Measurements from ENCODE around the gene ZBTB44.
A peak's percentile ranks its signal among the peaks of the same experiment; 100 is the strongest.
"Not testable (repeated sequence)": the region's sequence is repeated elsewhere in the genome, so short reads cannot be mapped to it uniquely, and the experiment has no call there.

Gene ZBTB44

DNA sequence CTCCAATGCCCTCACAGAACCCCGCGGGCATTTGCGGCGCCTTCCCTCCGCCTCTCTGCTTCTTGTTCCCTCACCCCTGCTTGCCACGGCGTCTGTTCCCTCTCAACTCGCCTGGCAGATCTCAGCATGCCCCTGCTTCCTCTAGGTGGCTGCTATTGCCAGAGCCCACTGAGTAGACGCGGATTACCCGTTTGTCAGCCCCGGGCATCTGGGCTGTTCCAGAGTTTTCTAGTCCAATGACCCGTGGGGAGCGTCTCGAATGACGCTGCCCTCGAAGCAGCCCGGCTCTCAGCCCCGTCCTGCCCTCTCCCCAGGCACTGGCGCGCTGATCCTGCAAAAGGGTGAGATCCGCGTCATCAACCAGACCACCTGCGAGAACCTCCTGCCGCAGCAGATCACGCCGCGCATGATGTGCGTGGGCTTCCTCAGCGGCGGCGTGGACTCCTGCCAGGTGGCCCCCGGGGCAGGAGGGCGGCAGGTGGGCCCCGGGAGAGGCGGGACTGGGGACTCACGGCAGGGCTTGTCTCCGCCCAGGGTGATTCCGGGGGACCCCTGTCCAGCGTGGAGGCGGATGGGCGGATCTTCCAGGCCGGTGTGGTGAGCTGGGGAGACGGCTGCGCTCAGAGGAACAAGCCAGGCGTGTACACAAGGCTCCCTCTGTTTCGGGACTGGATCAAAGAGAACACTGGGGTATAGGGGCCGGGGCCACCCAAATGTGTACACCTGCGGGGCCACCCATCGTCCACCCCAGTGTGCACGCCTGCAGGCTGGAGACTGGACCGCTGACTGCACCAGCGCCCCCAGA is 105.4 kb downstream of the ZBTB44 start:
- no peak for DNase-seq
- in situ Hi-C loops (cut with MboI; ENCODE audit: low pct_unique_long_range_greater_than_20kb, low sequenced_read_pairs): loop anchor here (25.0 kb wide), 1 partner anchor 653 kb away; no protein-coding TSS in a partner anchor

DNA sequence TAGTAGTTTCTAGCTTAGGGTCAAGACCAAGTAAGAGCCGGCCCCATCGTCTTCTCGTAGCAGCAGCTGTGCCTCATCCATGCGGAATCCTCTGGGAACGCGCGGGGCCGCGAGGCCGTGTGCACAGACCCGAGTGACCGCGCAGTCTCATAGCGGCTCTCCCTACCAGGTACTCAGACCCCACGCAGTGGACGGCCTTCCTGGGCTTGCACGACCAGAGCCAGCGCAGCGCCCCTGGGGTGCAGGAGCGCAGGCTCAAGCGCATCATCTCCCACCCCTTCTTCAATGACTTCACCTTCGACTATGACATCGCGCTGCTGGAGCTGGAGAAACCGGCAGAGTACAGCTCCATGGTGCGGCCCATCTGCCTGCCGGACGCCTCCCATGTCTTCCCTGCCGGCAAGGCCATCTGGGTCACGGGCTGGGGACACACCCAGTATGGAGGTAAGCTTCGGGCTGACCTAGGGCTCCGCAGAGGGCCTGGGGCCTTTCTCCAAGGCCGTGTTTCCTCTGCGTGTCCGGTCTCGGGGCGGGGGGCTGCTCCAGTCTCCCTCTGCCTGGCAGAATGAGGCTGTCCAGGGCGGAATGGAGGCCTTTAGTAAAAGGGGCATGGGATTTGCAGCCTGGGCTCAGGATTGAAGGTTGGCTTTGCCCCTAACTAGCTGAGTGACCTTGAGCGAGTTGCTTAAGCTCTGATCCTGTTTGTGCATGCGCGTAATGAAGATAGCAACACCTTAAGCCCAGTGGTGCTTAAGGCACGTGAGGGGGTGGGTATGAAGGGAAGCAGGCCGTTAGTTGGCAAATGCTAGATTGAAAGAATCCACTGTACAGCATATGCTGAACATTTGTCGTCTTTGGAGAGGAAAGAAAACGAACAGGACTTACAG is 106.2 kb downstream of the ZBTB44 start:
- in situ Hi-C loops (cut with MboI; ENCODE audit: low pct_unique_long_range_greater_than_20kb, low sequenced_read_pairs): loop anchor here (25.0 kb wide), 1 partner anchor 654 kb away; no protein-coding TSS in a partner anchor
- no peak for DNase-seq

DNA sequence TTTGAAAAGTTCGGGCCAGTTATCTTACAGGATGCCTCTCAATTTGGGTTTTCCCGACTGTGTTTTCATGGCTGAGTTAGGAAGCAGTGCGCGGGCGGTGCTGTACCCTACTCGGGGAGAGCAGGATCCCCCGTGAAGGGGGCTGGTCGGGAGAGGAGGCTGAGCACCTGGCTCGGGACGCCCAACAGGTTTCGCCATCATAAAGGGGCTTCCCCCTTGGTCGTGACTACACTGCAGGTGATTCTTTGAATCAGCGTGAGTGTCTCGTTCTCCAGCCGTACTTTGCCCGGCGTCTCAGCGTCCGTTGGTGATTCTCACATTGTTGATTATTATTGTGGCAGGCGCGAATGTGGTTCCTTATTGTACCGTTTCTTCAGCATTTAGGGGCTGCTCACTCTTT is 108.6 kb downstream of the ZBTB44 start:
- in situ Hi-C loops (cut with MboI; ENCODE audit: low pct_unique_long_range_greater_than_20kb, low sequenced_read_pairs): loop anchor here (25.0 kb wide), 1 partner anchor 656 kb away; no protein-coding TSS in a partner anchor
- no peak for DNase-seq

DNA sequence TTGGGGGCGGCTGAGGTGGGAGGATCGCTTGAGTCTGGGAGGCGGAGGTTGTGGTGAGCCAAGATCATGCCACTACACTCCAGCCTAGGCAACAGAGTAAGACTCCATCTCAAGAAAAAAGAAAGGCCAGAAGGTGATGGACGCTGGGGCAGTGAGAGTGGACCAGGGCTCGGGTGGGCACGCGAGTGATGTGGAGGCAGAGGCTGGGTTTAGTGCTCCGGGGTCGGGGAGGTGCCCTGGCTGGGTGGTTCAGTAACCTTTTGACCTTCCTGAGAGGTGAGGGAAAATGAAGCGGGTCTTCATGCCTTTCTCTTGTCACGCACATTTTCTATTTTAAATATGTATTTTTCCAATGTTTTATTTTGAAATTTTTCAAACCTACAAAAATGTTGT is 110.0 kb downstream of the ZBTB44 start:
- in situ Hi-C loops (cut with MboI; ENCODE audit: low pct_unique_long_range_greater_than_20kb, low sequenced_read_pairs): loop anchor here (25.0 kb wide), 1 partner anchor 658 kb away; no protein-coding TSS in a partner anchor
- no peak for DNase-seq

DNA sequence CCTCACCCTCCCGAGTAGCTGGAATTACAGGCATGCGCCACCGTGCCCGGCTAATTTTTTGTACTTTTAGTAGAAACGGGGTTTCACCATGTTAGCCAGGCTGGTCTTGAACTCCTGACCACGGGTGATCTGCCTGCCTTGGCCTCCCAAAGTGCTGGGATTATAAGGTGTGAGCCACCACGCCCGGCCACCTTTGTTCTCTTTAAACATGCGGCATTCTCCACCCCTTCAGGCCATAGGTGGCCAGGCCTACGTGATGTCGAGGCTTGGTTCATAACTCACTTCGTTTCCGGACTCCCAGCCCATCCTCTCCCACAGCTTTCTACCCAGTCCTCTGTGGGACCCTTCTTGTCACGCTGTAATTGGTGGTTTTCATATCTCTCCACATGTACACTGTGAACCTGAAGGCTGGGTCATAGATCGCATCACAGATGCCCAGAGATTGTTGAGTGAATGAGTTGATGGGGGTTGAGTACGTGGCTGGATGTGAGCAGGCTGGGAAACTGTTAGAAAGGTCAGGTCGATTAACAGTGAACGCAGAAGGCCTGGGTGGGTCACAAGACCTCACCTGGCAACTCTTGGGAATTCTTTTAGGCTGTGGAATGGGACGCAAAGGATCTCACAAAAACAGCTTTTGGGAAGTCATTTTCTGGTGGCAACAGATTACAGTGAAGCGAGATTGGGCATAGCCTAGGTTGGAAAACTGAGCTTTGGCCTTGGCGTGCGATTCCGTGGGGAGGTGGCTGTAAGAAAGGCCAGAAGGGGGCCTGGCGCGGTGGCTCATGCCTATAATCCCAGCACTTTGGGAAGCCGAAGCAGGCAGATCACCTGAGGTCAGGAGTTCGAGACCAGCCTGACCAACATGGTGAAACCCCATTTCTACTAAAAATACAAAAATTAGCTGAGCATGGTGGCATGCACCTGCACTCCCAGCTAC is 110.7 kb downstream of the ZBTB44 start:
- no peak for DNase-seq
- in situ Hi-C loops (cut with MboI; ENCODE audit: low pct_unique_long_range_greater_than_20kb, low sequenced_read_pairs): loop anchor here (25.0 kb wide), 1 partner anchor 658 kb away; no protein-coding TSS in a partner anchor

DNA sequence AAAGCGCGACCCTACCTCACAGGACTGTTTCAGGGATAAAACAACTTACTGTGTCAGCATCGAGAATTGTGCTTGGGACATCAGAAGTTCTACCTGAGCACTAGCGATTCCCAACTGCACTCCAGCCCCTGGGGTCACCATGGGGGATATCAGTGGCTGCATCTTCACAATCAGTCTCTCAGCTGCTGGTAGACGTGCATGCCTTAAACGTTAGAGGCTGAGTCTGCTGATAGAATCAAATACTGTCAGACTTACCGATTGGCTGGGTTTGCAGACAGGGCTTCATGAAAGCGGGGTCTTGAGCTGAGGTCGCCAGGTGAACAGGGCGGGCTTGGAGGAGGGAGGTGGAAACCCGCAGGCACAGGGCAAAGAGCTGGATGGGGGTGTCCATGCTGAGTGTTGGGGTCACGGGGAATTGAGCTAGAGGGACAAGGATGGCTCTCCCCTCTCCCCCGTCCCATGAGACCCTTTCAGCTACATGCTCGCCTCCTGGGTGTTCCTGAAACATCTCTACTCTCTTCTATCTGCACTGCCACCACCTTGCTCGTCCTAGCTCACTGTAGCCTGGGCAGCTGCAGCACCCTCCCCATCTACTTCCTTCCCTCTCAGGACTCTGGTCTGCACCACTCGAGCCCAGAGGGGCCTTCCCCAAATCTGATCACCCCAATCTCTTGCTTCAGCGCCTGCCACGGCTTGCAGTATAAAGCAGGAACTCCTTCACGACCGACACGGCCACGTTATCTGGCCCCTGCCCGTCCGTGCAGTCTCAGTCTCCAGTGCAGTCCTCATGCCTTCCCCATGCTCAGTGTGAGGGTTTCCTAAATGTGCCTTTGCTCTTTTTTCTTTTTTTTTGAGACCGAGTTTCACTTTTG is 111.7 kb downstream of the ZBTB44 start:
- in situ Hi-C loops (cut with MboI; ENCODE audit: low pct_unique_long_range_greater_than_20kb, low sequenced_read_pairs): loop anchor here (25.0 kb wide), 1 partner anchor 659 kb away; no protein-coding TSS in a partner anchor
- DNase-seq: no peak

DNA sequence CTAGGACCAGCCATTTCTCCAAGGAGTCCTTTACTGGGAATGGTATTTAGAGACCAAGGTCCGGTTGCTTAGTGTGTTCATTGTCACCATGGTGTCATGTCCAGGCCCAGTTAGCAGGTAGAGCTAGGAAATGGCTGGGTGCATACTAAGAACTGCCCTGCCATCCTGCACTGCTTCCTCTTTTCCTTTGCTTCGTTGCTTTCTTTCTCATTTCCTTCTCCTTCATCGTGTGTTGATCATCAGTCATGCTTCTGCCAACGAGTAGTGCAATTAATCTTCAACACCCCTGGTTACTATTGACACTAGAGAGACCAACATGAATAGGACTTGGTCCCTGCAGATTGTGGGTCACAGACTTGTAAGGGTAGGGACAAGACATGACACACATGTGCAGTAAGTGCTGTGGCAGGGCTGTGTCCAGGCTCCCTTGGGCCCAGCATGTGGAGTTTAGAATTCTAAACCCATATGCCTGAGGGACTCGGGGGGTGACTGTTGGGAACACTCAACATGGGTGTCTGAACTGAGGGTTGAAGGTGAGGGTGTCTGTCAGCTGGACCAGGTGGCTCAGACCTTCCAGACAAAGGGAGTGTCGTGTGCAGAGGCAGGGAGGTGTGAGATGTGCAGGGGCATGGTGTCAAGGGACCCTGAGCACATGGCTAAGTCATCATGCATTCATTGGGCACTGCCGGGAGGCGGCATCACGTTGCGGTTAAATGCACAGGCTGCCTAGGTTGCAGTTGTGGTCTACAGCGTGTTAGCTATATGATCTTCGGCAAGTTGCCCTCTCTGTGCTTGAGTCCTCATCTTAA is 112.5 kb downstream of the ZBTB44 start:
- in situ Hi-C loops (cut with MboI; ENCODE audit: low pct_unique_long_range_greater_than_20kb, low sequenced_read_pairs): loop anchor here (25.0 kb wide), 1 partner anchor 660 kb away; no protein-coding TSS in a partner anchor
- DNase-seq: peak; percentile 20

DNA sequence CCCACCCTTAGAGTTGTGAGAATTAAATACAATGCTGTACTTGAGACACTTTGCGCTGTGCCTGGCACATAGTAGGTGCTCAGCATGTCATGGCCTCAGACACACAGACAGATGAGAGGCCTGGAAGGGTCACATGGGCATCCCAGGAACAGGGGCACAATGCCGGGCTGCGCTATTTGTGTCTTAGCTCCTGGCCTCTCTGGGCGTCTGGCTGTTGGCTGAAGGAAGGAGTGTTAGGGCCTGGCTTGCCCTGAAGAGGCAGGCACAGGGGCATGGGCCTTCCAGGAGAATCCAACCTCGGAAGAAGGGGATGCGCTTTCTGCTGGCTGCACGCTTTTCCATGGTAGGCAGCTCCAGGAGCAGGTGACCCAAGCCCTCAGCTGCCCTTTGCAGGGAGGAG is 113.7 kb downstream of the ZBTB44 start:
- DNase-seq: no peak
- in situ Hi-C loops (cut with MboI; ENCODE audit: low pct_unique_long_range_greater_than_20kb, low sequenced_read_pairs): loop anchor here (25.0 kb wide), 1 partner anchor 661 kb away; no protein-coding TSS in a partner anchor

DNA sequence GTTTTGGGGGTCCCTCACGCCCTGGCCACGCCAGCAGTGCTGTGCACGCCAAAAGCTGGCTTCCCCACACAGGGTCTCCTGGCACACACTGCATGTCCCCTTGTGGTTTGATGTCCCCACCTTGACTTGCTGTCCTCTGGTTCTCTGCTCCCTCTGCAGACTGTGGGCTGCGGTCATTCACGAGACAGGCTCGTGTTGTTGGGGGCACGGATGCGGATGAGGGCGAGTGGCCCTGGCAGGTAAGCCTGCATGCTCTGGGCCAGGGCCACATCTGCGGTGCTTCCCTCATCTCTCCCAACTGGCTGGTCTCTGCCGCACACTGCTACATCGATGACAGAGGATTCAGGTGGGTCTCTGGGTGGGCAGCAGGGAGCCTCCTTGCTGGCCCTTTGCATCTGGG is 114.9 kb downstream of the ZBTB44 start:
- in situ Hi-C loops (cut with MboI; ENCODE audit: low pct_unique_long_range_greater_than_20kb, low sequenced_read_pairs): loop anchor here (25.0 kb wide), 1 partner anchor 663 kb away; no protein-coding TSS in a partner anchor
- DNase-seq: no peak

DNA sequence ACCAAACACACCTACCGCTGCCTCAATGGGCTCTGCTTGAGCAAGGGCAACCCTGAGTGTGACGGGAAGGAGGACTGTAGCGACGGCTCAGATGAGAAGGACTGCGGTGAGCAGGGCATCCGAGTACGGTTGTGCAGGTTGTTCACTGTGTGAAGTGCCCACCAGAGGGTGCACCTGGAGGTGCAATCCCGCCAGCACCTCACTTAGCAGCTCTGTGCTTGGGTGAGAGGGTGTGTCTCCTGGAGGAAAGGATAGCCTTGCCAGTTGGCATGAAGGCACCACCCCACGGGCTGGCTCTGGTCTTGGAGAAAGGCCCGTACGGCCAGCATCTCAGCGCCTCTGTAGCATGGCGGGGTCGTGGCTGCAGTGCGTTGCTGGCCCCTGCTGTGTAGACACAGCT is 115.8 kb downstream of the ZBTB44 start:
- DNase-seq: no peak
- in situ Hi-C loops (cut with MboI; ENCODE audit: low pct_unique_long_range_greater_than_20kb, low sequenced_read_pairs): no loop called here

DNA sequence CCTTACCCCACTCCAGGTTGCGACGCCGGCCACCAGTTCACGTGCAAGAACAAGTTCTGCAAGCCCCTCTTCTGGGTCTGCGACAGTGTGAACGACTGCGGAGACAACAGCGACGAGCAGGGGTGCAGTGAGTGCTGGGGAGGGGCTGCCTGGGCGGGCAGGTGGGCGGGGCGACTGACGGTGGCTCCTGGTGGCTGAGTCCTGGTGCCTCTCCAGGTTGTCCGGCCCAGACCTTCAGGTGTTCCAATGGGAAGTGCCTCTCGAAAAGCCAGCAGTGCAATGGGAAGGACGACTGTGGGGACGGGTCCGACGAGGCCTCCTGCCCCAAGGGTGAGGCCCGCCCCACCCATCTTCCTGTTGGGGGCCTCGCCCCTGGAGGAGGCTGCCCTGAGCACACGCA is 116.4 kb downstream of the ZBTB44 start:
- in situ Hi-C loops (cut with MboI; ENCODE audit: low pct_unique_long_range_greater_than_20kb, low sequenced_read_pairs): no loop called here
- DNase-seq: no peak

DNA sequence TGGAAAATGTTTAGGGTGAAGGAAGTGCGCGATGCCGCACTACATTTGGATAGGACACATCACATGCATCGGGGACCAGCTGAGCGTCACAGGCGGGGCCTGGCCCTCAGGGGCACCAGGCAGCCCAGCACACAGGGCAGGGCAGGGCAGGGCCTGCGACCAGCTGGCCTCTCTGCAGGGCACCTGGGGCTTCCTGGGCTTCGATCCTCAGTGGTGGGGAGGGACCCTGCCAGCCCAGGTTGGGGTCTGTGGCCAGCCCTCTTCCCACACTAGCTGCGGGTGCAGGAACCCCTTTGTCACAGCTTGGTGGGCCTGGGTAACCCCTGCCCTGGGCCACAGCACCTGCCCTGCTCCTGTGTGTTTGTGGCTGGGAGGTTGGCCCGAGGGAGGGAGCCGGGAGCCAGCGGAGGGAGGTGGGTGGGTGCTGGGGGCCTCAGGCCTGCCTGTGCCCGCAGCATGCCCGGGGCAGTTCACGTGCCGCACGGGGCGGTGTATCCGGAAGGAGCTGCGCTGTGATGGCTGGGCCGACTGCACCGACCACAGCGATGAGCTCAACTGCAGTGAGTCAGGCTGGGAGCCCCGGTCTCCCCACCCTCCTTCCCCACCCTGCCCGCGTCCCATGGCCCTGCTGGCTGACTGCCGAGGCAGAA is 117.2 kb downstream of the ZBTB44 start:
- in situ Hi-C loops (cut with MboI; ENCODE audit: low pct_unique_long_range_greater_than_20kb, low sequenced_read_pairs): no loop called here
- no peak for DNase-seq

DNA sequence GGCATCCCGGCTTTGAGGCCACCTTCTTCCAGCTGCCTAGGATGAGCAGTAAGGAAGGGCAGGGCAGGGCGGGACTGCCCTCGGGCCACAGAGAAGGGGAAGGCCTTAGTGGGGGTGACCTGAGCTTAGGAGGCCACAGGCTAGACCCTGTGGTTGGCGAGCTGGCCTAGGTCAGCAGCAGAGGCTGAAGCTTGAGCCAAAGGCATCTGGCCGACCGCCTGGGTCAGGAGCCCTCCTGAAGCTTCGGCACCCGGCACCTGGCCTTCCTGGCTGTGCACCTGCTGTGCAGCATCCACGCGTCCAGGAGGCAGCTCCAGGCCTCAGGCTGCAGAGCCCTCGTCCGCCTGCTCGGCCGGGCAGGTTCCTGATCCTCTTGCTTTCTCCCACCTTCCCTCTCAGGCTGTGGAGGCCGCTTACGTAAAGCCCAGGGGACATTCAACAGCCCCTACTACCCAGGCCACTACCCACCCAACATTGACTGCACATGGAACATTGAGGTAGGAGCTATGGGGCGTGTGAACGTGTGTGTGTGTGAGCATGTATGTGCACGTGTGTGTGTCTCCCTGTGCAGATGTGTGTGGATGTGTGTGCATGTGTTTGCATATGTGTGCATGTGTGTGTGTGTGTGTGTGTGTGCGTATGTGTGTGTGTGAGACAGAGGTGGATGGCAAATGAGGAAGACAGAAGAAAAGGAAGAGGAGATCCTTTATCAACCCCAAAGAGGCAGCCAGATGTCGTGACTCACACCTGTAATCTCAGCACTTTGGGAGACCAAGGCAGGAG is 120.3 kb downstream of the ZBTB44 start:
- in situ Hi-C loops (cut with MboI; ENCODE audit: low pct_unique_long_range_greater_than_20kb, low sequenced_read_pairs): no loop called here
- DNase-seq: no peak

DNA sequence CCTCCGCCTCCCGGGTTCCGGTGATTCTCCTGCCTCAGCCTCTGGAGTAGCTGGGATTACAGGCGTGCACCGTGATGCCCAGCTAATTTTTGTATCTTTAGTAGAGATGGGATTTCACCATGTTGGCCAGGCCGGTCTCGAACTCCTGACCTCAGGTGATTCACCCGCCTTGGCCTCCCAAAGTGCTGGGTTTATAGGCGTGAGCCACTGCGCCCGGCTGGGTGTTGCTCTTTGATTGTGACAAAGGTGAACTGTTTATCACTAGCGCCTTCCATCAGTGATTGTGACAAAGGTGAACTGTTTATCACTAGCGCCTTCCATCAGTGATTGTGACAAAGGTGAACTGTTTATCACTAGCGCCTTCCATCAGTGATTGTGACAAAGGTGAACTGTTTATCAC is 121.2 kb downstream of the ZBTB44 start:
- in situ Hi-C loops (cut with MboI; ENCODE audit: low pct_unique_long_range_greater_than_20kb, low sequenced_read_pairs): not testable (repeated sequence)

DNA sequence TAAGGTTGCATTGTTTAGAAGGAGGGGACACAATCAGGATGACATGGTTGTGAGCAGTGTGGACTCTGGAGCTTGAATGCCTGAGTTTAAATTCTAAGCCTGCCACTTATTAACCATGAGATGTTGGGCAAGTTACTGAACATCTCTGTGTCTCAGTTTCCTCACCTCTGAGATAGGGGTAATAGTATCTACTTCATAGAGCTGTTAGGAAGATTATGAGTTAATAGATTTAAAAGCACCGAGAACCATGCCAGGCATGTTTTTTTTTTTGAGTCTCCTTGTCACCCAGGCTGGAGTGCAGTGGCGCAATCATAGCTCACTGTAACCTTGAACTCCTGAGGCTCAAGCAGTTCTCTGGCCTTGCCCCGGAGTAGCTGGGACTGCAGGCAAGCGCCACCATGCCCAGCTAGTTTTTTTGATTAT is 121.9 kb downstream of the ZBTB44 start:
- in situ Hi-C loops (cut with MboI; ENCODE audit: low pct_unique_long_range_greater_than_20kb, low sequenced_read_pairs): no loop called here
- no peak for DNase-seq

More for the DNA sequence above, 121.2 kb downstream of the ZBTB44 start:
- not testable (repeated sequence) for DNase-seq

DNA sequence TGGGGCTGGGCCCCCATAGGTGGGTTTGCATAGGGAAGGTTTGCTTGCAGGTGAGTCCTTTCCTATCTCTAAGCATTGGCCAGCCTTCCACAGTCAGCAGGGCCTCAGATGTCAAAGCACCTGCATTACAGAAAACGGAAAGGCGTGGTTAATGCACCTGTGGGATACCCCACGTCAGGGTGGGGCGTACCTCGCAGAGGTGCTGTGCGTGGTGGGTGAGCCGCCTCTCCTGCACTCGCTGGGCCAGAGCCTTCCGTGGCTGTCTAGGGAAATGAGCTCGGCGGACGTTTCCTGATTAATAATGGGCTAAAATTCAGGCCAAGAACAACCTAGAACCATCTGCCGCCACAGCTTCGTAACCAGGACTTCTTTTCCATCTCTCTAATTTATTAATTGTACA is 122.8 kb downstream of the ZBTB44 start:
- DNase-seq: no peak
- in situ Hi-C loops (cut with MboI; ENCODE audit: low pct_unique_long_range_greater_than_20kb, low sequenced_read_pairs): no loop called here
